Hematopoietic multipotent progenitor cell treated with erythropoietin and hydrocortisone succinate and interleukin-3 and kit ligand, for 6 days (in vitro differentiated cells): ENCODE data around the gene RGS7.
"Not testable (repeated sequence)": the region's sequence is repeated elsewhere in the genome, so short reads cannot be mapped to it uniquely, and the experiment has no call there.

ENCODE experiments used
- DNase-seq: peaks from one replicate; pipeline ENCODE4 v3.0.0-alpha.2; 2015

The RGS7 gene

DNA sequence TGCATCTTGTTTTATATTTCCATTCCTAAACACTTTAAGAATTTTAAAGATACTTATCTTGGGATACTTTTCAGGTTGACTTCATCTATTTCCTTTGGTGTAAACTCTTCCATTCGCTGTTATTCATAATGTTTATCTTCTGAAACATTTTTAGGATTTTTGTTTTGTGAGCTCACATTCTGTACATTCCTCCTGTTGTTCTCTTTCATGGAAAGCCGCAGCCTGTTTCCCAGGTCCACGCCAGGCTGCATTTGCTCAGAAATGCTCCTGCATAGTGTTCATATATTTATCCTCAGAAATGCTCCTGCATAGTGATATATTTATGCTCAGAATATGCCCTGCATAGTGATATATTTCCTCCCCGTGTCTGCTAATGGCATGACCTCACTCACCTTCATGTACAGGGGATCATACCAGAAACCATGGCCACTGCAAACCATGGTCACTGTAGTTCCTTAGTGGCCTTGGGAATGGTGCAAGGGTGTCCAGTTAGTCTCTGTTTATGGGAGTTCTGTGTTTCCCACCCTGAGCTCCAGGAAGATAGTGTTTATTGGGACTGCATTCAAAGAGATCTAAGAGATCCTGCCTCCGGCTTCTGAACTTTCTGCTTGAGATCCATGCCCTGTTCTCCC is 591.2 kb downstream of the RGS7 start:
- DNase-seq: no peak

DNA sequence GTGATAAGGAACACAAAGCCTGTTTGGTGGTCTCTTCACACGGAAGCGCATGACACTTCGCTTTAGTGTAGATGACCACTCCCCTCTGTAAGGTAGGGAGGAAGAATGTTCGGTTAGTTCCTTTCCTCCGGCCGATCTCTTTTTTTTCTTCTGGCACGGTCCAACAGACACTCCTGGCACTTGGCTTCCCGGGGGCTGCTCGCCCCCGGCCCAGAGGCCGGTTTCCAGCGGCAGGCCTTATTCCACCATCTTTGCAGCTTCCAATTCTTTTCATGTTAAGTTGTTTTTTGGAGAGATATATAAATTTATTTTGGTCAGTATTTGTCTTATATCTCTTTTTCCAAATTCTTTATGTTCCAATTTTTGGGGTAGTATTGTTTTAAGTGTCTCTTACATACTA is 593.2 kb downstream of the RGS7 start:
- DNase-seq: no peak

DNA sequence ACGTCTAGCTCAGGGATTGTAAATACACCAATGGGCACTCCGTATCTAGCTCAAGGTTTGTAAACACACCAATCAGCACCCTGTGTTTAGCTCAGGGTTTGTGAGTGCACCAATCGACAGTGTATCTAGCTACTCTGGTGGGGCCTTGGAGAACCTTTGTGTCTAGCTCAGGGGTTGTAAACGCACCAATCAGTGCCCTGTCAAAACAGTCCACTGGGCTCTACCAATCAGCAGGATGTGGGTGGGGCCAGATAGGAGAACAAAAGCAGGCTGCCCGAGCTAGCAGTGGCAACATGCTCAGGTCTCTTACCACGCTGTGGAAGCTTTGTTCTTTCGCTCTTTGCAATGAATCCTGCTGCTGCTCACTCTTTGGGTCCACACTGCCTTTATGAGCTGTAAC is 593.9 kb downstream of the RGS7 start:
- DNase-seq: not testable (repeated sequence)

- not testable (repeated sequence) for DNase-seq
Measured at GRCh38 chr1:240762471-240762987, 594.5 kb downstream of the RGS7 start.

DNA sequence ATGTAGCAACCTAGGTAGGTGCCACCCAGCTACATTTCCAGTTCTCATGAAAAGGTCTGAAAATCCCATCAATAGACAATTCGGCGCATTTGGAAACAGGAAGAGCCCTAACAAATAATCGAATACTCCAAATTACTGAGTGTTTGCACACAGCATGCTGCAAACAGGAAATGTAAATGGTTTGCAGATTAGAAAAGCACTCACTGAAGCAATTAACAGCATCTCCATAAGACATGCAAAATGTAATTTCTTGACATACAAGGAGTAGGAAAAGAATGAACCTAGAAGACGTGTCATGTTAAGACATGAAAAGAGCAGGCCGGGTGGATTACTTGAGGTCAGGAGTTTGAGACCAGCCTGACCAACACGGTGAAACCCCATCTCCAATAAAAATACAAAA is 598.2 kb downstream of the RGS7 start:
- not testable (repeated sequence) for DNase-seq

GRCh38 chr1:240758296-240758695 is 598.7 kb downstream of the RGS7 start:
- DNase-seq: no peak

DNA sequence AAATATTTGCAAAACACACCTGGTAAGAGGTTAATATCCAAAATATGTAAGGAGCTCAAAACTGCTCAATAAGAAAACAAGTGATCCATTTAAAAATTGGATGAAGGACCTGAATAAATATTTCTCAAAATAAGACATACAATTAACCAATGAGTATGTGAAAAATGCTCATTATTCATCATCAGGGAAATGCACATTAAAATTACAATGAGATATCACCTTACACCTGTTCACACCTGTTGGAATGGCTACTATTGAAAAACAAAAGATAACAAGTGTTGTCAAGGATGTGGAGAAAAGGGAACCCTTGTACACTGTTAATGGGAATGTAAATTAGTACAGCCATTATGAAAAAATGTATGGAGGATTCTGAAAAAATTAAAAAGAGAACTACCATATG is 609.1 kb downstream of the RGS7 start:
- no peak for DNase-seq

DNA sequence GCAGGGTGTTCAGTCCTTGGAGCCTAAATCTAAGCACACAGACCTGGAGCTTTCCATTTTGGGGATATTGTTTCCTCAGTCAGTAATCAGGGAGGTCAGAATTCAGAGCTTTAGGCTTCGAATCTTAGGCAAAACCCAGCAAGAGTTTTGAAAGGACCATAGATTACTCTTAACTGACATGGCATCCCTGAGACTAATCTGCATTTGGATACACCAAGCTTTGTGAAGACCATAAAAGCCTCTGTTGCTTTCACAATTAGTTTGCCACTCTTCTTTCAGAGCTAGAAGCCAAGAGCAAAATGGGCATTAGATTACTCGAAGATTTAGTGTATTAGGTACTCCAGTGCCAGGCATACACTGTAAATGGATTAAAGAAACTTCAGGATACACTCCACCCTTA is 613.3 kb downstream of the RGS7 start:
- no peak for DNase-seq

DNA sequence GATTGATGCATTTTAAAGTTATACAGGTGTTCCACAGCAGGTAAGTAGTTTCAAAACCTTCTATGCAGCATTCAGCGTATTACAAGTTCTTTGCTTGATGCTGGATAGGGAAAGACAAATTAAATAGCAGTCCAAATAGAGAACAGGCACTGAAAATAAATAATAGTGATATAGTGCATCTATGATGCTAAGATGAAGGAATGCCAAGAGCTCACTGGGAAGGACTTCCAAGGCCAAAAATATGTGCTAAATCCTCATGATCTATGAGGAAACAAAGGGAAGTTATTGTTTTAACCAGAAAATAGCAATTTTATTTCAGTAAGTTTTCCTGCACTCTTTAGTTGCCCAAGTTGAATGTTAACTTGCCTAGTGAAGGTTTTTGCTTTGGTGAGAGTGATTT is 617.3 kb downstream of the RGS7 start:
- DNase-seq: no peak

DNA sequence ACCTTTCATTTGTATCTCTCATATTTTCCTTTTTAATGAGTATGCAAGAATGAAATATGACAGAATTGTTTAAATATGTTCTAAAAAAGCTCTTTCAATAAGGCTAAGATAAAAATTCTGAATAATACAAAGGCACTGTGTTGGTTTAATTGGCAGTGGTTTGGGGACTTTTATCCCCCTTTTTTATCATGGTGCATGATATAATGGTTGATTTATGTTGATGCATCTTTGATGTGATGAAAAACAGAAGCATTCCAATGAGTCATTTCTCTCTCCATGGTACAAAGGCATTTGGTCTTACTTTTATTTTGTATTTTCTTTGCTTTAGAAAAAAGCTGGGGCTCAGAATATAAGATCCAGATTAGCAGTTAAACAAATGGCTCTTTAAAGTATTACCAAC is 617.9 kb downstream of the RGS7 start:
- no peak for DNase-seq

DNA sequence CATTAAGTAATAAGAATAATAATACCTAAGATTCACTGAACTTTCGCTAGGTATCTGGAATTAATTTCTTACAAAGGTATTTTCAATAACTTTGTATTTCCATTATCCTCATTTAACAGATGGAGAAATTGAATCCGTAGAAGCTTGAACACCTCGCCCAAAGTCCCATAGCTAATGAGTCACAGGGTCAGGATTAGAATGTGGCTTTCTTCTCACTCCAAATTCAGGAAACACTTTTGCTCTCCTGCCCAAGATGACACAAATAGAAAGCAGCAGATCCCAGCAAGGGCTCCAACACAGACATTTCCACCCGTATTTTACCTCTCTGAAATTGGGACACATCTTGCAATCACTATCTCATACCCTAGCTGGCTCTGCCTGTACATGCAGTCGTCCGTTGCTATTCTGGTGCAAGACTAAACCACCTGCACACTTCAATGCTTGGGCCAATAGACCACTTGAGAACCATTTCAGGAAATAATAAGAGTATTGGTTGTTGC is 619.2 kb downstream of the RGS7 start:
- no peak for DNase-seq

DNA sequence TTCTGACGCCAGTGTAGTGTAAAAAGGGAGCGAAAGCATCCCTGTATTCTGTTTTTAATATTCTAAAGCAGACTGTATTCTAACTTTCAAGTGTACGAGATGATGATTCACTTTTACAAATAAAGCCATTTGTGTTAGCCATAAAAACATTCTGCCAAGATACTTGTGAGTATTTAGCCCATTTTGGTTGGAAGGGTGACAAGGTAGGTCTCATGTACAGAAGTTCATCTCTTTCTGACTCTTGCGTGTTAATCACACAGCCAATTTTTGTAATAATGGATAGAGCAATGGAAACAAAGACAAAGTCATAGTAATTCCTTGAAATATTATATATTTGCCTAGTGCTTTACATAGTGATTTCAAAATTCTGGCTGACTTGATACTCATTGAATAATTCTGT is 619.7 kb downstream of the RGS7 start:
- no peak for DNase-seq

DNA sequence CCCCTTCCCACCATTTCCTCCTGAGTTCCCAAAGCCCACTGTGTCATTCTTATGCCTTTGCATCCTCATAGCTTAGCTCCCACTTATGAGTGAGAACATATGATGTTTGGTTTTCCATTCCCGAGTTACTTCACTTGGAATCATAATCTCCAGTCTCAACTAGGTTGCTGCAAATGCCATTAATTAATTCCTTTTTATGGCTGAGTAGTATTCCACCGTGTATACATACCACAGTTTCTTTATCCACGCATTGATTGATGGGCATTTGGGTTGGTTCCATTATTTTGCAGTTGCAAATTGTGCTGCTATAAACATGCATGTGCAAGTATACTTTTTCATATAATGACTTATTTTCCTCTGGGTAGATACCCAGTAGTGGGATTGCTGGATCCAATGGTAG is 622.3 kb downstream of the RGS7 start:
- DNase-seq: not testable (repeated sequence)

- DNase-seq: no peak
Measured at GRCh38 chr1:240734001-240734400, 623.0 kb downstream of the RGS7 start.

GRCh38 chr1:240732390-240732789 is 624.6 kb downstream of the RGS7 start:
- peak; percentile 71 for DNase-seq
